HCT116 (cell line): ENCODE results near the gene RLBP1. TPM values are rescaled to one million over a fixed set of nuclear protein-coding genes. Genes with fewer than 3 reads are reported as not detected.

Source experiments
- ATAC-seq: fragments of 200-7000 bp; cut with Tn5 transposase; 2 replicates; pipeline ENCODE4 v1.9.1; 2020; ENCODE audit warnings: mild to moderate bottlenecking, moderate library complexity
- BruUV-seq: library from RNA; stranded (reverse); fragments of 400-500 nt; replicated peaks from 2 replicates; lab custom pipeline; 2021; lab: Mats Ljungman, UMichigan
- CTCF ChIA-PET: fragments of 300-600 bp; sonication (Branson Sonifier 250); formaldehyde crosslinking; loops from one replicate; lab custom pipeline; 2021; ENCODE audit warnings: antibody characterized with exemption; lab: Charles Lee
- POLR2A ChIA-PET: fragments of 300-600, 350-600 bp; sonication (Branson Sonifier 250); formaldehyde crosslinking; loops from one replicate; lab custom pipeline; 2021; ENCODE audit warnings: antibody characterized with exemption; lab: Charles Lee
- RAD21 ChIA-PET, 2 experiments: fragments of 300-600 bp; sonication (Branson Sonifier 250); formaldehyde crosslinking; loops; one replicate each; lab custom pipeline; 2023; ENCODE audit warnings: low total read pairs in 2 of 2; ENCODE audit not compliant: uncharacterized antibody in 2 of 2, unreplicated experiment in 2 of 2, low non-redundant PET in 1 of 2; lab: Charles Lee
- DNase-seq: peaks from one replicate; pipeline ENCODE4 v3.0.0-alpha.2; 2010; ENCODE audit warnings: low read depth, low spot score
- H2AFZ ChIP-seq: fragments of 200-600 bp; shearing (Covaris generic), sonication (generic); 2 replicates; pipeline ENCODE4 v1.6.1; 2017; ENCODE audit warnings: low read depth, mixed run types, mixed read lengths, antibody characterized with exemption, low read length; ENCODE audit not compliant: poor library complexity, severe bottlenecking
- H3K27ac ChIP-seq: 2 replicates; pipeline ENCODE4 v1.5.1; 2012; ENCODE audit warnings: low read depth, low read length
- H3K27me3 ChIP-seq: fragments of 200-600 bp; sonication (generic); 2 replicates; pipeline ENCODE4 v1.6.1; 2016; ENCODE audit warnings: mixed run types, low read length, mixed read lengths; ENCODE audit not compliant: insufficient read depth
- H3K36me3 ChIP-seq, 2 experiments: fragments of 200-500 bp in 1 of 2; fragments of 200-600 bp in 1 of 2; sonication (Bioruptor generic) in 1 of 2; sonication (generic) in 1 of 2; 2 replicates each; pipeline versions ENCODE4 v1.5.1 to v1.6.1; 2014 to 2016; ENCODE audit warnings: low read length in 2 of 2, inconsistent platforms in 1 of 2, mixed read lengths in 1 of 2, mixed run types in 1 of 2; ENCODE audit not compliant: insufficient read depth in 2 of 2, control insufficient read depth in 1 of 2
- H3K4me1 ChIP-seq, 2 experiments: fragments of 200-600 bp in 1 of 2; sonication (generic) in 1 of 2; 2 replicates each; pipeline versions ENCODE4 v1.5.1 to v1.6.1; 2012 to 2017; ENCODE audit warnings: low read length in 2 of 2, inconsistent platforms in 1 of 2, mild to moderate bottlenecking in 1 of 2, mixed read lengths in 1 of 2, mixed run types in 1 of 2, moderate library complexity in 1 of 2; ENCODE audit not compliant: insufficient read depth in 2 of 2, control insufficient read depth in 1 of 2
- H3K4me2 ChIP-seq: fragments of 200-600 bp; sonication (generic); 2 replicates; pipeline ENCODE4 v1.6.1; 2017; ENCODE audit warnings: mixed run types, low read length, mixed read lengths
- H3K4me3 ChIP-seq, 2 experiments: fragments of 200-600 bp in 1 of 2; sonication (generic) in 1 of 2; replicated peaks in 1 of 2; 2 replicates each; pipeline ENCODE4 v1.5.1; 2011 to 2016; ENCODE audit warnings: low read length in 2 of 2, control low read depth in 1 of 2, low read depth in 1 of 2, mild to moderate bottlenecking in 1 of 2, mixed read lengths in 1 of 2, mixed run types in 1 of 2
- H3K79me2 ChIP-seq: fragments of 200-600 bp; sonication (generic); 2 replicates; pipeline ENCODE4 v1.6.1; 2017; ENCODE audit warnings: mild to moderate bottlenecking, mixed run types, low read length, moderate library complexity, mixed read lengths; ENCODE audit not compliant: insufficient read depth
- H3K9ac ChIP-seq: fragments of 200-600 bp; sonication (generic); 2 replicates; pipeline ENCODE4 v1.6.1; 2016; ENCODE audit warnings: low read length, mixed read lengths
- H3K9me2 ChIP-seq: fragments of 200-600 bp; sonication (generic), shearing (Covaris generic); 2 replicates; pipeline ENCODE4 v1.6.1; 2017; ENCODE audit warnings: mixed run types, mild to moderate bottlenecking, moderate library complexity; ENCODE audit not compliant: insufficient read depth
- H3K9me3 ChIP-seq, 2 experiments: fragments of 200-500 bp in 1 of 2; fragments of 200-600 bp in 1 of 2; sonication (Bioruptor generic) in 1 of 2; sonication (generic) in 1 of 2; 2 replicates each; pipeline ENCODE4 v1.6.1; 2014 to 2017; ENCODE audit warnings: low read length in 2 of 2, mixed read lengths in 2 of 2, inconsistent platforms in 1 of 2, low read depth in 1 of 2, mild to moderate bottlenecking in 1 of 2, mixed run types in 1 of 2, moderate library complexity in 1 of 2; ENCODE audit not compliant: control insufficient read depth in 1 of 2, insufficient read depth in 1 of 2
- H4K20me1 ChIP-seq: fragments of 200-600 bp; sonication (generic), shearing (Covaris generic); 2 replicates; pipeline ENCODE4 v1.6.1; 2017; ENCODE audit warnings: mixed run types, mild to moderate bottlenecking, moderate library complexity; ENCODE audit not compliant: insufficient read depth
- CBX3 ChIP-seq: IDR thresholded peaks from 2 replicates; pipeline ENCODE4 v1.6.1; 2012; ENCODE audit warnings: low read depth
- EGR1 ChIP-seq: IDR thresholded peaks from 2 replicates; pipeline ENCODE4 v1.6.1; 2012; ENCODE audit warnings: low read depth
- ELF1 ChIP-seq: IDR thresholded peaks from 2 replicates; pipeline ENCODE4 v1.6.1; 2012; ENCODE audit warnings: low read depth, borderline replicate concordance
- EZH2 ChIP-seq: fragments of 200-600 bp; sonication (generic); IDR thresholded peaks from 2 replicates; pipeline ENCODE4 v1.6.1; 2017; ENCODE audit warnings: antibody characterized with exemption, mixed run types
- EZH2phosphoT487 ChIP-seq: fragments of 200-600 bp; IDR thresholded peaks from 2 replicates; pipeline ENCODE4 v1.6.1; 2018; ENCODE audit warnings: antibody characterized with exemption, borderline replicate concordance
- POLR2A ChIP-seq: IDR thresholded peaks from 2 replicates; pipeline ENCODE4 v1.7.0; 2011; ENCODE audit warnings: borderline replicate concordance; ENCODE audit not compliant: insufficient read depth, insufficient read length; ENCODE audit errors: extremely low read depth
- POLR2AphosphoS5 ChIP-seq: IDR thresholded peaks from 2 replicates; pipeline ENCODE4 v1.6.1; 2011; ENCODE audit warnings: mild to moderate bottlenecking, low read depth, low read length, moderate library complexity
- RAD21 ChIP-seq: IDR thresholded peaks from 2 replicates; pipeline ENCODE4 v1.6.1; 2012; ENCODE audit warnings: low read depth, mild to moderate bottlenecking
- SIN3A ChIP-seq: IDR thresholded peaks from 2 replicates; pipeline ENCODE4 v1.6.1; 2012; ENCODE audit warnings: low read depth
- SP1 ChIP-seq: IDR thresholded peaks from 2 replicates; pipeline ENCODE4 v1.6.1; 2012; ENCODE audit warnings: low read depth
- SRF ChIP-seq: IDR thresholded peaks from 2 replicates; pipeline ENCODE4 v1.6.1; 2012; ENCODE audit warnings: low read depth
- YY1 ChIP-seq: IDR thresholded peaks from 2 replicates; pipeline ENCODE4 v1.6.1; 2011; ENCODE audit warnings: low read length, low read depth, moderate library complexity, mild to moderate bottlenecking; ENCODE audit not compliant: insufficient replicate concordance; ENCODE audit errors: extremely low read depth
- ZFX ChIP-seq: fragments of 450-650 bp; IDR thresholded peaks from 2 replicates; pipeline ENCODE4 v1.6.1; 2017
- intact Hi-C: fragments of 100-400 bp; cut with micrococcal nuclease; formaldehyde crosslinking; loops from 2 replicates; pipeline ENCODE4 v1.10.0; 2022
- total RNA-seq: library from RNA; stranded (reverse); gene quantifications from one replicate; pipeline ENCODE4 v1.2.1, GENCODE V29; 2021; ENCODE audit not compliant: unreplicated experiment
- TF ChIP-seq, protein P1 (sequence below): IDR thresholded peaks from 2 replicates; pipeline ENCODE4 v1.6.1; 2011; ENCODE audit warnings: mild to moderate bottlenecking, low read length, moderate library complexity; ENCODE audit not compliant: insufficient replicate concordance; ENCODE audit errors: extremely low read depth
- TF ChIP-seq, protein P2 (sequence below): IDR thresholded peaks from 2 replicates; pipeline ENCODE4 v1.6.1; 2012
- TF ChIP-seq, protein P3 (sequence below), 3 experiments: fragments of 200-600 bp in 1 of 3; sonication (generic) in 1 of 3; IDR thresholded peaks in 2 of 3; conservative IDR thresholded peaks in 1 of 3; 2 replicates each; pipeline ENCODE4 v1.5.1; 2012 to 2017; ENCODE audit warnings: low read depth in 2 of 3, low read length in 2 of 3, antibody characterized with exemption in 1 of 3, borderline replicate concordance in 1 of 3, control low read depth in 1 of 3, mild to moderate bottlenecking in 1 of 3, mixed read lengths in 1 of 3, mixed run types in 1 of 3, moderate library complexity in 1 of 3; ENCODE audit not compliant: insufficient read depth in 1 of 3

Gene RLBP1
- total RNA-seq, 1 experiment from 2014 or later, result 0.12 TPM

DNA sequence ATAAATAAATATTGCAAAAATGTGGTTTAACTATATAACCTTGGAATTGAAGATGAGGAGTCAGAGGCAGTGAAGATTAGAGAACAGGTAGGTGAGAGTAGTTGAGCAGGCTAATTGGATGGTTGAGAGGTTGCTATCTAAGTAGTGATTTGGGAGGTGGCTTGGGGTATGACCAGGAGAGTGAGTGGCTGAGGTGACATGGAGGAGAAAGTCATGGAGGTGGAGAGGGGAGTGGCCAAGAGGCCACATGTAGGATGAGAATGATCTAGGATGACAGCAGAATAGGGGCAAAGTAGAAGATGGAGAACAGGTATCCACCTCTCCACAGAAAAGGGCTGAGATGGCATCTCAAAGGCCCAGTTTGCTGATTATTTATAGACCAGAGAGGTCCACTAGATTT, 10.5 kb upstream of the RLBP1 start:
- Histone ChIP-seq H3K27me3 (no peaks in the 10 kb centered on the region), H3K27ac (no peak overlapping the region), H3K4me2 (no peak overlapping the region), H2AFZ (no peak overlapping the region), H3K9ac (no peak overlapping the region), H3K4me3 (no peak overlapping the region), H3K9me3 (no peaks in the 10 kb centered on the region), H3K4me1 (peaks cover 0 to 4% of the 10 kb centered on the region in 2 experiments; a peak in 1 of 4 replicates), H4K20me1 (no peaks in the 10 kb centered on the region), H3K36me3 (no peaks in the 10 kb centered on the region), H3K9me2 (no peaks in the 10 kb centered on the region), H3K79me2 (no peaks in the 10 kb centered on the region)
- ATAC-seq (no peak), DNase-seq (no peak)
- ChIA-PET POLR2A (no interaction called here), CTCF (no interaction called here), RAD21 (no interaction called here)
- intact Hi-C loops, result no loop called here
- BruUV-seq, result no TSS peak
- TF ChIP-seq EZH2phosphoT487, result no peak
- no peak for TF ChIP-seq ZFX
- no peak for TF ChIP-seq EGR1
- no peak for TF ChIP-seq SP1
- TF ChIP-seq, protein P1, sequence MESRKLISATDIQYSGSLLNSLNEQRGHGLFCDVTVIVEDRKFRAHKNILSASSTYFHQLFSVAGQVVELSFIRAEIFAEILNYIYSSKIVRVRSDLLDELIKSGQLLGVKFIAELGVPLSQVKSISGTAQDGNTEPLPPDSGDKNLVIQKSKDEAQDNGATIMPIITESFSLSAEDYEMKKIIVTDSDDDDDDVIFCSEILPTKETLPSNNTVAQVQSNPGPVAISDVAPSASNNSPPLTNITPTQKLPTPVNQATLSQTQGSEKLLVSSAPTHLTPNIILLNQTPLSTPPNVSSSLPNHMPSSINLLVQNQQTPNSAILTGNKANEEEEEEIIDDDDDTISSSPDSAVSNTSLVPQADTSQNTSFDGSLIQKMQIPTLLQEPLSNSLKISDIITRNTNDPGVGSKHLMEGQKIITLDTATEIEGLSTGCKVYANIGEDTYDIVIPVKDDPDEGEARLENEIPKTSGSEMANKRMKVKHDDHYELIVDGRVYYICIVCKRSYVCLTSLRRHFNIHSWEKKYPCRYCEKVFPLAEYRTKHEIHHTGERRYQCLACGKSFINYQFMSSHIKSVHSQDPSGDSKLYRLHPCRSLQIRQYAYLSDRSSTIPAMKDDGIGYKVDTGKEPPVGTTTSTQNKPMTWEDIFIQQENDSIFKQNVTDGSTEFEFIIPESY, result no peak
- no peak for TF ChIP-seq SRF
- TF ChIP-seq, protein P2, sequence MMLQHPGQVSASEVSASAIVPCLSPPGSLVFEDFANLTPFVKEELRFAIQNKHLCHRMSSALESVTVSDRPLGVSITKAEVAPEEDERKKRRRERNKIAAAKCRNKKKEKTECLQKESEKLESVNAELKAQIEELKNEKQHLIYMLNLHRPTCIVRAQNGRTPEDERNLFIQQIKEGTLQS, result no peak
- no peak for TF ChIP-seq CBX3
- TF ChIP-seq POLR2AphosphoS5, result no peak
- no peak for TF ChIP-seq SIN3A
- TF ChIP-seq RAD21, result no peak
- no peak for TF ChIP-seq YY1
- no peak for TF ChIP-seq EZH2
- no peak for TF ChIP-seq ELF1
- TF ChIP-seq, protein P3, sequence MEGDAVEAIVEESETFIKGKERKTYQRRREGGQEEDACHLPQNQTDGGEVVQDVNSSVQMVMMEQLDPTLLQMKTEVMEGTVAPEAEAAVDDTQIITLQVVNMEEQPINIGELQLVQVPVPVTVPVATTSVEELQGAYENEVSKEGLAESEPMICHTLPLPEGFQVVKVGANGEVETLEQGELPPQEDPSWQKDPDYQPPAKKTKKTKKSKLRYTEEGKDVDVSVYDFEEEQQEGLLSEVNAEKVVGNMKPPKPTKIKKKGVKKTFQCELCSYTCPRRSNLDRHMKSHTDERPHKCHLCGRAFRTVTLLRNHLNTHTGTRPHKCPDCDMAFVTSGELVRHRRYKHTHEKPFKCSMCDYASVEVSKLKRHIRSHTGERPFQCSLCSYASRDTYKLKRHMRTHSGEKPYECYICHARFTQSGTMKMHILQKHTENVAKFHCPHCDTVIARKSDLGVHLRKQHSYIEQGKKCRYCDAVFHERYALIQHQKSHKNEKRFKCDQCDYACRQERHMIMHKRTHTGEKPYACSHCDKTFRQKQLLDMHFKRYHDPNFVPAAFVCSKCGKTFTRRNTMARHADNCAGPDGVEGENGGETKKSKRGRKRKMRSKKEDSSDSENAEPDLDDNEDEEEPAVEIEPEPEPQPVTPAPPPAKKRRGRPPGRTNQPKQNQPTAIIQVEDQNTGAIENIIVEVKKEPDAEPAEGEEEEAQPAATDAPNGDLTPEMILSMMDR (IDR thresholded peaks at IDR 0.05 in 2 of 3, conservative IDR thresholded peaks at IDR 0.05 in 1 of 3; ENCODE audit: borderline replicate concordance in 1 of 3, insufficient read depth in 1 of 3, low read depth in 2 of 3, low read length in 2 of 3), result no peak
- no peak for TF ChIP-seq POLR2A
